ENCODE data around the gene RAPGEF4. TPM values are rescaled to one million over a fixed set of nuclear protein-coding genes. Genes with fewer than 3 reads are reported as not detected.
A peak's percentile ranks its signal among the peaks of the same experiment; 100 is the strongest.
"Not testable (repeated sequence)": the region's sequence is repeated elsewhere in the genome, so short reads cannot be mapped to it uniquely, and the experiment has no call there.

The RAPGEF4 gene
- total RNA-seq, 4 donors from 2014 or later = 1.4 to 5.5 (median 1.8) TPM

GRCh38 chr2:173034143-173034542 lies 298.5 kb downstream of the RAPGEF4 start:
- H3K4me3 ChIP-seq = no peak overlapping the region
- intact Hi-C loops (cut with DNase I; ENCODE audit: low total_unique reads) (loop anchor here (5.0 kb wide), 1 partner anchor 58 kb away; no protein-coding TSS in a partner anchor), in situ Hi-C loops (cut with MboI; ENCODE audit: low sequenced_read_pairs in 4 of 4) (loop anchor here in 1 of 4 donors (5.0 to 25.0 kb wide), 2 partner anchors 53 to 978 kb away; no protein-coding TSS in a partner anchor)
- ATAC-seq (no peak), DNase-seq (peak in 1 of 2 donors; percentile 52)
- no peaks in the 10 kb centered on the region for H3K36me3 ChIP-seq
- TF ChIP-seq CTCF (IDR thresholded peaks at IDR 0.05 in 4 of 5, conservative IDR thresholded peaks at IDR 0.05 in 1 of 5) (no peak), POLR2A (IDR thresholded peaks at IDR 0.05) (no peak)
- H3K4me1 ChIP-seq = peaks cover 72 to 76% of the 10 kb centered on the region in 2 donors
- no peaks in the 10 kb centered on the region for H3K27me3 ChIP-seq
- peak overlapping the region; percentile 86 to 94 (median 90) for H3K27ac ChIP-seq
- H3K9me3 ChIP-seq = no peaks in the 10 kb centered on the region

GRCh38 chr2:173037245-173038120 lies 301.8 kb downstream of the RAPGEF4 start:
- ATAC-seq = peak; percentile 81 to 82
- no peaks in the 10 kb centered on the region for H3K9me3 ChIP-seq
- H3K27me3 ChIP-seq = no peaks in the 10 kb centered on the region
- peaks cover 54 to 55% of the 10 kb centered on the region in 2 donors for H3K4me1 ChIP-seq
- intact Hi-C loops (cut with DNase I; ENCODE audit: low total_unique reads) = loop anchor here (5.0 kb wide), 1 partner anchor 120 kb away; no protein-coding TSS in a partner anchor
- no peak overlapping the region for H3K4me3 ChIP-seq
- peak; percentile 41 to 56 for DNase-seq
- no peaks in the 10 kb centered on the region for H3K36me3 ChIP-seq
- peak overlapping the region; percentile 79 to 94 (median 90) for H3K27ac ChIP-seq
- TF ChIP-seq POLR2A (IDR thresholded peaks at IDR 0.05) = peak; percentile 9 to 26
- TF ChIP-seq CTCF (IDR thresholded peaks at IDR 0.05 in 4 of 5, conservative IDR thresholded peaks at IDR 0.05 in 1 of 5) = no peak
- in situ Hi-C loops (cut with MboI; ENCODE audit: low sequenced_read_pairs in 4 of 4) = loop anchor here in 1 of 4 donors (25.0 kb wide), 1 partner anchor 975 kb away; no protein-coding TSS in a partner anchor

- DNase-seq, H3K4me3 ChIP-seq, H3K27me3 ChIP-seq, ATAC-seq, H3K36me3 ChIP-seq, H3K9me3 ChIP-seq: not testable (repeated sequence)
- intact Hi-C loops (cut with DNase I; ENCODE audit: low total_unique reads) (loop anchor here (5.0 kb wide), 1 partner anchor 119 kb away; no protein-coding TSS in a partner anchor), in situ Hi-C loops (cut with MboI; ENCODE audit: low sequenced_read_pairs in 4 of 4) (loop anchor here in 1 of 4 donors (25.0 kb wide), 1 partner anchor 974 kb away; no protein-coding TSS in a partner anchor)
- Histone ChIP-seq H3K4me1 (peaks cover 47 to 54% of the 10 kb centered on the region in 2 donors), H3K27ac (peak overlapping the region; percentile 79 to 94 (median 90))
Measured at GRCh38 chr2:173038257-173038656, 302.6 kb downstream of the RAPGEF4 start.

- intact Hi-C loops (cut with DNase I; ENCODE audit: low total_unique reads) = no loop called here
- no peaks in the 10 kb centered on the region for H3K27me3 ChIP-seq
- in situ Hi-C loops (cut with MboI; ENCODE audit: low sequenced_read_pairs in 4 of 4) = loop anchor here in 1 of 4 donors (25.0 kb wide), 1 partner anchor 972 kb away; no protein-coding TSS in a partner anchor
- H3K4me3 ChIP-seq = no peak overlapping the region
- ATAC-seq = no peak
- H3K9me3 ChIP-seq = no peaks in the 10 kb centered on the region
- no peak for DNase-seq
- TF ChIP-seq CTCF (IDR thresholded peaks at IDR 0.05 in 4 of 5, conservative IDR thresholded peaks at IDR 0.05 in 1 of 5) (no peak), POLR2A (IDR thresholded peaks at IDR 0.05) (no peak)
- no peak overlapping the region for H3K27ac ChIP-seq
- no peaks in the 10 kb centered on the region for H3K36me3 ChIP-seq
- H3K4me1 ChIP-seq = peaks cover 34% of the 10 kb centered on the region in 2 donors
Measured at GRCh38 chr2:173040729-173041128, 305.1 kb downstream of the RAPGEF4 start.

GRCh38 chr2:173043476-173043875 lies 307.8 kb downstream of the RAPGEF4 start:
- no peak overlapping the region for H3K4me3 ChIP-seq
- peak overlapping the region; percentile 24 to 65 (median 45) for H3K27ac ChIP-seq
- TF ChIP-seq POLR2A (IDR thresholded peaks at IDR 0.05) = no peak
- intact Hi-C loops (cut with DNase I; ENCODE audit: low total_unique reads) (no loop called here), in situ Hi-C loops (cut with MboI; ENCODE audit: low sequenced_read_pairs in 4 of 4) (loop anchor here in 1 of 4 donors (25.0 kb wide), 1 partner anchor 969 kb away; no protein-coding TSS in a partner anchor)
- no peaks in the 10 kb centered on the region for H3K36me3 ChIP-seq
- H3K4me1 ChIP-seq = peaks cover 15 to 16% of the 10 kb centered on the region in 2 donors
- DNase-seq = peak in 1 of 2 donors; percentile 61
- H3K9me3 ChIP-seq = no peaks in the 10 kb centered on the region
- ATAC-seq = peak; percentile 16 to 66
- no peaks in the 10 kb centered on the region for H3K27me3 ChIP-seq
